Inflammatory macrophage (primary cell): Measurements from ENCODE around the gene CCNQ.

Experiments
- DNase-seq, 2 donors: peaks; one replicate each; pipeline ENCODE4 v3.0.0-alpha.2; 2020 to 2022

Gene CCNQ

DNA sequence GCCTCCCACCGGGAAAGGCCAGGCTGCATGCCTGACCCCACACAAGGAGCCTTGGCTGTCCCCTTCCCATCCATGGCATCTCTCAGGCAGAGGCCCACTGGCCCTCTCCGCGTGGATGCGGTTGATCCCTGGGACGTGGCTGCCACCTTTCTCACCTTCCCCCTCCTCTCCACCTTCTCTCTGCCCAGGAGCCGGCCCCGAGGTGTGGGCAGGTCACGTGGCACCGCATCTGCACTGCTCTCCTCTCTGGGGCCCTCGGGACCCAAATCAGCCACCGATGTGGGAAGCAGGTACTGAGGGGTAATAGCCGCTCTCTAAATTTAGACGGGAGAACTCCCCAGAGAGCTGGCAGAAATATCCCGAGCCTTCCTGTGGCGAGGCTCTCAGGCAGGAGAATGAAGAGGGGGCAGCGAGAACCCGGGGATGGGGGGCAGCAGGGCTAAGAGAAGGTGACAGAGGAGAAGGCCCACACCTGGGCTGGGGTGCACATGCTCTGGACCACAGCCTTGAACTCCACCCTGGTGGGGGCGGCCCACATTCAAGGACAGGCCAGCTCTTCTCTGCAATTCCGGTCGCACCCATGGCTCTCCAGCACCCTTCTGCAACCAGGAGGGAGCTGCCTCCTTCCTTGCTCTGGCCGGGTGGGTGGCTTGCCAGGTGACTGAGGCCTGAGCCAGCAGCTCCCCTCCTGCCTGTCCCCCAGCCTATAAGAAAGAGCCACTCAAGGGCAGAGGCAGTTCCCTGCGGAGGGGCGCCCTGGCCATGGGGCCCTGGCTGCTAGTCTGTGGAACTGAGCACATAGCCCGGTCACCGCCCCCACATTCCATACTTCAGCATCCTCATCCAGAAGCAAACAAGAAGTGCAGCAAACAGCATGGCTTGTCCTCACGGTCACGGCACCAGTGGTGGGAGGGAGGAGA lies 38.4 kb upstream of the CCNQ start:
- DNase-seq, result no peak

DNA sequence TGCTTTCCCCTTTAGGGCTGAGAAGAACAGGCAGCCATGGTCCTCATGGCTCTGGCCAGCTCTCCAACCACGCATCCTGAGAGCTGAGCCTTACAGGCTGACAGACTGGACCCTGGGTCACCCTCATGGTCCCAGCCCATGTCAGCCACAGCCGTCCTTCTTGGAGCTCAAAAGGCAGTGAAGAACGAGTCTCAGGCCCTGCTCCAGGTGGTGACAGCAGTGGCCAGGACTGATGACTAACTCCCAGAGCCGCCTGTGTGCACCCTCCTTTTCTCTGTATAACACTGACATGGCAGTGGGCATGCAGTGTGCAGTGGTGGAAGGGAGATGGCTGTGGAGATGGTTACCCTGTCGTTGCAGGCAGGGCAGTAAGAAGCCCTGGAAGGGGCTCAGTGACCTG lies 37.8 kb upstream of the CCNQ start:
- DNase-seq, result no peak

DNA sequence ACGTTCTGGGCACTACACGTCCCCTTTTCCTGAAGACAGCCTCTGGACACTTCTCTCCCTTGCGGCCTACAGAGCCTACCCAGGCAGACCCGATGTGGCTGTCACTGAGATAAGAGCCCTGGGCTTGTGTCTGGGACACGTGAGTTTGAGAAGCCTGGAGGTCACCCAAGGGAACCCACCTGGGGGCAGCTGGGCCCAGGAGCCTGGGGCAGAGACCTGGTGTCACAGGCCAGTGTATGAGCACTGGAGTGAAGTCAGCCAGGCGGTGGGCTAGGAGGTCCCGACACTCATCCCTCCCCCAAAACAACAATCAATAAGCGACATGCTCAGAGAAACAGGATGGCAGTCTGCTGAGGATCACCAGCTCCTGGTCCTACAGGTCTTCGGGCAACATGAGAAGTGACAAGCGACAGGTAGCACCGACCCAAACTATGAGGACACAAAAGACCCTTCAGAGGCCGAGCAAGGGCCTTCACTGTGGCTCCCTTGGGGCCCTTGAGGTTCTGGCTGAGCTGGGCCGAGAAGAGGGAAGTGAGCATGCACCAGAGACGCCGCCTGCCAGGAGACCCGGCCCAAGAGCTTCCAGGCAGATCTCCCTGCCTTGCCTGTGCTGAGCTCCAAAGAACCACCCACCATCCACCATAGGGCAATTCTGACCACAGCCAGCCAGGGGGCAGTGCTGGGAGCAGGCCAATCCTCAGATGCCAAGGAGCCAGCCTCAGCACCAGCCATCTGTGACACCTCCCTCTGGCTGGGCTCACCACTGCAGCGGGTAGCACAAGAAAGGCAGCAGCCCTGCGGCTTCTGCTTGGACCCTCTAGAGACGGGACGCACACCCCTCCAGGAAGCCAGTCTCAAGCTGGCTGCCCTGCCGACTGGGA lies 37.1 kb upstream of the CCNQ start:
- peak; percentile 43 to 52 for DNase-seq

DNA sequence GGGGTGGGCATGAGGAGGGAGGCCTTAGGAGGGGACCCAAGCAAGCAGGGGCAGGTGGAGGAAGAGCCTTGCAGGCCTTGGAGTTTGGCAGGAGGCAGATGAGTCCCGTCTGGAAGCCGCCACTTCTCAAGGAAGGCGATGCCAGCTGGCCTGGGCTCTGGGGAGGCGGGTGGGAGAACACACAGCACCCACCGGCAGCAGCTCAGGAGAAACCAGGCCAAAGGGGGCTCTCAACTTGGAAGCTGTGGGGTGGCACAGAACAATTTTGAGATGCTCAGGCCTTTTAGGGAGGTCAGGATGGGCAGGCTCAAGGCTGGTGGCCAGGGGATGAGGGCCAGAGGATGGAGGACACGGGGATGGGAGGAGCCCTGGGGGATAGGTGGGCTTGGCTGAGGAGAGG lies 36.4 kb upstream of the CCNQ start:
- no peak for DNase-seq

DNA sequence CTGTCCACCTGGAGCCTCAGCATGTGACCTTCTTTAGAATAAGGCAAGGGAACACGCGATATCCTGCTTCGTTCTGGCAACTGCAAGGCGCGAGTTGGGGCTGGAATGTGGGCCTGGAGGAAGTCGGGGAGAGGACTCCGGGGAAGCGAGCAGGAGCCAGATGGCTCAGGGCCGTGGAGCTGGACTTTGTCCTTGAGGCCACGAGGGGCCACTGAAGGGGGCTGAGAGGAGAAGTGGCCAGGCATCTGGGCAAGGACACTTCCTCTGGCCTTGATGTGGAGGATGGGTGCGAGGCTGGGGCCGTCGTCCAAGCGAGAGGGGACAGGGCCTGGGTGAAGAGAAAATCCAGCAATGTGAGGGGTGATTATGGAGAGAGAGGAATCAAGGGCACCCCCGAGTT lies 35.9 kb upstream of the CCNQ start:
- no peak for DNase-seq

DNA sequence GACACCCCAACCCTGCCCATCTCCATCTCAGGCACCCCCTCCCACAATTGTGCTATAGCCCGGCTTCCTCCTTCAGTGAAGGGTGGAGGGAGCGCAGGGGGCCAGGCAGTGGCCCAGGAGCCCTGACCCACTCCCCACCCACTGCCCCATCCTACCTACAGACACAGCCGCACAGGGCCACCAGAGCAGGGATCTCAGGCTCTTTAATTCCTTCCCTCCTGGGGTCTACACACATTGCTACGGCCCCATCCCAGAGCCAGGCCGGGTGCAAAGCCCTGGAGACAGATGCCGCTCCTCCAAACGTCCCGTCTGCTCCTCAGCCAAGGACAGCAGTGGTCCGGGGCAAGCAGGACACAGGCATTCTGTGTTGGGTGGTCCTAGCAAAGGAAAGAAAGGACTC lies 35.3 kb upstream of the CCNQ start:
- no peak for DNase-seq

DNA sequence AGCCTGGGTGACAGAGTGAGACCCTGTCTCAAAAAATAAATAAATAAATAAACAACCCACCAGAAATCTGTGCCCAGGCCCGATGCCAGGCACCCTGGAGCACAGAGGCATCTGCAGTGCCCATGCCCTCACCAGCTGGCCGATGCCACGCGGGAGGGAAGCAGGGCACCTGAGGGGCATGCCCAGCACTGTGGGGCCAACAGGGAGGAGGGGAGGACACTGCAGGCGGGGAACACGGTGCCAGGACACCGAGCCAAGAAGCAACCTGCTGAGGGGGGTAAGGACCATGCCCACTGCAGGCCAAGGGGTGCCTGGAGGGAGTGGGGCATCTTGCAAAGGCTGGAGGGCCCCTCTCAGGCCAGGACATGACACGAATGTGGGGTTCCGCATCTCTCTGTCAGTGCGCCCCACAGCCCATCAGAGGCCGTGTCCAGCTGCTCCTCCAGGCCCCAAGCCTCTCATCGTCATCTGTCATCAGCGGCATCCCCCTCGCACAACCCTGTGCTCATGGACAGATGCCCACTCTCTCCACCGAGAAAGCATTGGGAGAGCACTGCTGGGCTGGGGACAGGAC lies 34.8 kb upstream of the CCNQ start:
- DNase-seq, result no peak

DNA sequence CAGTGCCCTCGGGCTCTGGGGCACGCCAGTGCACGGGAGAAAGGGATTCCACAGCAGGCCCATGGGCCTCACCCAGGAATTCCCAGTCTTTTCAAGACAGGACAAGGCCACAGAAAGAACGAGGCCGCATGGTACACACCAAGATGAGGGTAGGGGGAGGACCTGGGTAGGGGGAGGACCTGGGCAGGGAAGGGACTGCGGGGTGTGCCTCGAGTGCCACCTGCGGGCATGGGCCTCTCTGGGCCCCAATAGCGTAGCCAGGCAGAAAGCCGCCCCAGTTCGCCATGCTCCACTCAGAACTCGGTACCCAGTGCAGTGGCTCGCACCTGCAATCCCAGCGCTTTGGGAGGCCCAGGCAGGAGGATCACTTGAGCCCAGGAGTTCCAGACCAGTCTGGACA lies 34.1 kb upstream of the CCNQ start:
- no peak for DNase-seq

DNA sequence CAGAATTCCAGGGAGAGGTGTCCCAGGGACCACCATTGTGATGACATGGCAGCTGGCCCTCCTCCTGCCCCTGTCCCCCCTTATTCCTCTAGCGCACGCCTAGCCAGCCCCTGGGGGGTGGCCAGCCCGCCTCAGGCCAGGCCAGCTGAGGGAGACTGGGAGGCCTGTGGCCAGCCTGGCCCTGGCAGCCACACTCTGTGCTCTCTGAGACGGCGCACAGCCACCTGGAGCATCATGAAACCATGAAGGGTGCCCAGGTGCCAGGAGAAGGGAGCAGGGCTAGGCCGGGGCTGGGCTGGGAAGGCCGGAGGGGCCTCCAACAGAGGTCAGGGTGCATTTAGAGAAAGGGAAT lies 33.6 kb upstream of the CCNQ start:
- no peak for DNase-seq

DNA sequence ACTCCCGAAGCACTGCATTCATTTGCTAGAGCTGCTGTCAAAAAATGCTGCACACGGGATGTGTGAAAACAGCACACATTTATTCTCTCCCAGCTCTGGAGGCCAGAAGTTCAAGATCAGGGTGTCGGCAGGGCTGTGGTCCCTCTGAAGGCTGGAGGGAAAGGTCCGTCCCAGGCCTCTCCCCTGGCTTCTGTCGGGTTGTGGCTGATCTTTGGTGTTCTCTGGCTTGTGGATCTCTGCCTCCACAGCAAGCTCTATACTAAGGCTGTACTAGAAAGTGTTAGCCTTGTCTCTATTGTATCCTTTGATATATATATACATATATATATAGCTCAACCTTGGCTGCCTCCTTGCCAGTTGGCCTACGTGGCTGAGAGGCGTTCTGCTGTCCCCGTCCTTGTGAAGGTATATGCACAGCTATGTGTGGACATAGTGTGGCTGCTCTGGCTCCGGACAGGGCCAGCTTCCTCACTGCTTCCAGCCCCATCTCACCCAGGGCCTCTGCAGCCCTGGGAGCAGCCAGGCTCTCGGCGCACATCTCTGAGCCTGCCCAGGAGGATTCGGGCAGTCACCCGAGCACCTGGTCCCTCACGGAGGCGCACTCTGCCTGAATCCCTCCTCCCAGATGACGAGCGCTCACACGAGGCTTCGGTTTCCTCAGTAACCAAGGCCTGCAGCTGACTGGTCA lies 33.1 kb upstream of the CCNQ start:
- DNase-seq, result no peak

DNA sequence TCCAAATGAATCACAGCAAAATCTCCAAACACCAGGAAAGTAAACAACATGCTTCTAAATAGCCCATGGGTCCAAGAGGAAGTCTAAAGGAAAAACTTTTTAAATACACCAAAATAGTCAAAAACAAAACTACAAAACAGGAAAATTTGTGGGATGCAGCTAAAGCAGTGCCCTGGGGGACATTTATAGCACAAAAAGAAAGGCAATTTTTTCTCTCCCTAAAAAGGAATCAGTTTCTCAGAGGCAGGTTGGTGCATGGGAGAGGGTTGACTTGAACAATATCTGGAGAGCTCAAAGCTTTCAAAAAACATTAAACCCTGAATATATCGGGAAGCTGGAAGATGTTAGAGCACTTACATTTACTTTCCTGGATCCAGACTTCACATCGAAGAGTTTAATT lies 32.4 kb upstream of the CCNQ start:
- DNase-seq, result no peak

DNA sequence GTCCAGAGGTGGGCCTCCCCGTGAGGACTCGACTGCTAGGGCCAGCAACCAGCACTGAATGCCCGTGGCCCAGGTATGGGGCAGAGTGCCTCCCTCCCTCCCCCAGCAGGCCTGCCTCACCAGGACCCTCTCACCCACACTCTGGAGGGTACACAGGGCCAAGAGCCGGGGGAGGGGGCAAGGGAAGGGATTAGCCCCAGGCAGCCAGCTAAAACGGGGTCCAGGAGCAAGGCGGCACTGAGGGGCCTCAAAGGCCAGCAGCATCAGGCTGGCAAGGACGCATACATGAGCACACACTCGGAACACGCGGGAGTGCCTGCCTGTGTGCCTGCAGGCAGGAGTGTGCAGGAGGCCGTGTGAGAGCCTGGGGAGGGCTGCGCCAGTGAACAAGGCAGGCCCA lies 29.7 kb upstream of the CCNQ start:
- no peak for DNase-seq

DNA sequence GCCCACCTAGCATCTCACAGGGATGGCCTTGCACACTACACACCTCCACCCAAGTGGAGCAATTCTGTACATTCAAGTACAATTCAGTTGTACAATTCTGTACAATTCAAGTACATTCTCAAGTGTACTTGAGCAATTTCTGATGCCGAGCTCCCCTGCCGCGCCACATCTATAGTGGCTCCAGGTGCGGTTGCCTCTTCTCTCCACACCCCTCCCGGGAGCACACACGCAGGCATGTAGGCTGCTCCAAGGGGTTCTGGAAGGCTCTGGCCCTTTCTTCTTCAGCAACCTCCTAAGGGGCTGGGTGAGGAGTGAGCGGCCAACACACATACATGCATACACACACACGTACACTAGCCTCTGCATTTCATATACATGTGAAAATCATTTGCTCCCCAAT lies 29.2 kb upstream of the CCNQ start:
- DNase-seq, result no peak

DNA sequence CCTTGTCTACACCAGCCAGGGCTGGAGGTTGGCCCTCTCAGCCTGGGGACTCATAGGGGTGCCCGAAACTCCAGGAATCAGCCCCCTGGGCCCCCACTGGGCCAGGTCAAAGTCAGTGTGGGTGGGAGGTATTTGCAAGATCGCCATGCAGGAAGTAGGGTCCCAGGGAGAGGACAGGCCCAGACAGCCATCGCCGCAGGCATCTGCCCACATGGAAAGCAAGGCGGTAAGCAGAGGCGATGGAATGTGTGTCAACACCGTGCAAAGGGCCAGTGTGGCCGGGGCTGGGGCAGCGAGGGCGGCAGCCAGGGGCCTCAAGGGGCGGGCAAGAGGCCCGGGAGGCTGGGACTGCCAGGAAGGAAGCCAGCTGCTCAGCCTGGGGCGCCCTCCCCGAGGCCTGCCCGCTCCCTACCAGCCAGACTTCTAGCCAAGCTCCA lies 28.8 kb upstream of the CCNQ start:
- peak in 1 of 2 donors; percentile 24 for DNase-seq

DNA sequence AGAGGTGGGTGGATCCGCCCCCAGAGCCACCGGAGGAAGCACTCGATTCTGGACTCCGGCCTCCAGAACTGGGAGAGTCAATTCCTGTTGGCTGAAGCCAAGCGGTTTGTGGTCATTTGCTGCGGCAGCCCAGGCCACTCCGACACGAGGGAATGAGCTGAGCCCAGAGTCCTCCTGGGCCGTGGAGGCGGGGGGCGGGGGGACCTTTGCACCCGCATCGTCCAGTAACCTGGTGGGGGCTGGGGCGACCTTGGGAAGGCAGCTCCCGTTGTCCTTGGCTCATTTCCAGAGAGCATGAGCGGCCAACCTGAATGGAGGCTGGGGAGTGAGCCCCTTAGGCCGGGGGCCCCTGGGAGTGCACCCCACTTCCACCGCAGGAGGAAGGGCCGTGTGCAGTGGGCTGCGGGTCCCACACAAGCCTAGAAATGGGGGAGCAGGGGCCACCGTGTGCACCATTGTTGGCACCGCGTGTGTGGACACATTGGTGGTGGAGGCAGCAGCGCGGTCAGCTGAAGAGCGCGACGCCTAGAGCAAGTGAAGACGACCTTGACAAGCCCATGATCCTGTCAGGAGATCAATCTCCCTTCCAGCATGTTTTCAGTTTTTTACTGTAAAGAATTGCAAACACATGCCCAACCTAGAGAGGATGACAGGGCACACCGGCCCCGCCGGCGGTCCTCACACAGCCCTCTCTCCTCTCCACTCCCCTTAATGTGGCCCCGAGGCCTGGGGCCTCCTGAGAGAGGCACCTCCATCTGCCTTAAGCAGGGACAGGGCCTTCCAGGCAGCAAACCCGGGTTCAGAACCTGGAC lies 28.1 kb upstream of the CCNQ start:
- no peak for DNase-seq

DNA sequence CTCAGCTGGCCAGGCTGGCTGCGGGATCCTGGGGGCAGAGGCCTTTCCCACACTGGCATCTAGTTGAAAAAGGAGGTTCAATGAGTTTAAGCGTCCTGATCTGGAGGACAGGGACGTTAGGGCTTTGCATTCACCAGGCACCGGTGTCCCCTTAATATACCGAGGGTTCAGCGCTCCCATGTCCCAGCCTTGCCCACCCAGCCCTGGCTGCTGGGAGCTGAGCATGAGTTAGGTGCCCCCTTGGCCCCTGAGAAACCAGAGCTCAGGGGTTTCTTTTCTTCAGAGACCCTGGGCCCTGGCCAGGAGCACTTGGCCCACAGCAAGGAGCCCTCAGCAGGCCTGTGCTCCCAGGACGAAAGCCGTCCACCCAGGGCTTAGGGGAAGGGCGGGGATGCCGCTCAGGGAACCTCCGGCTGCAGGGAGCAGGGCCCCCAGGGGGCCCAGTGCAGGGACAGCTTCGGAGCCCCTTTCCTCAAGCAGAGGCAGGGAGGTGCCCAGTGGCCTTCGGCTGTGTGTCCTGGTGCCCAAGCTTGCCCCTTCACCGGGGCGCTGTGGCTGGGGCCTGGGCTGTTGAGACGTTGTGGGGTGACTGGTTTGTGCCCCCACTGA lies 27.2 kb upstream of the CCNQ start:
- DNase-seq, result no peak

DNA sequence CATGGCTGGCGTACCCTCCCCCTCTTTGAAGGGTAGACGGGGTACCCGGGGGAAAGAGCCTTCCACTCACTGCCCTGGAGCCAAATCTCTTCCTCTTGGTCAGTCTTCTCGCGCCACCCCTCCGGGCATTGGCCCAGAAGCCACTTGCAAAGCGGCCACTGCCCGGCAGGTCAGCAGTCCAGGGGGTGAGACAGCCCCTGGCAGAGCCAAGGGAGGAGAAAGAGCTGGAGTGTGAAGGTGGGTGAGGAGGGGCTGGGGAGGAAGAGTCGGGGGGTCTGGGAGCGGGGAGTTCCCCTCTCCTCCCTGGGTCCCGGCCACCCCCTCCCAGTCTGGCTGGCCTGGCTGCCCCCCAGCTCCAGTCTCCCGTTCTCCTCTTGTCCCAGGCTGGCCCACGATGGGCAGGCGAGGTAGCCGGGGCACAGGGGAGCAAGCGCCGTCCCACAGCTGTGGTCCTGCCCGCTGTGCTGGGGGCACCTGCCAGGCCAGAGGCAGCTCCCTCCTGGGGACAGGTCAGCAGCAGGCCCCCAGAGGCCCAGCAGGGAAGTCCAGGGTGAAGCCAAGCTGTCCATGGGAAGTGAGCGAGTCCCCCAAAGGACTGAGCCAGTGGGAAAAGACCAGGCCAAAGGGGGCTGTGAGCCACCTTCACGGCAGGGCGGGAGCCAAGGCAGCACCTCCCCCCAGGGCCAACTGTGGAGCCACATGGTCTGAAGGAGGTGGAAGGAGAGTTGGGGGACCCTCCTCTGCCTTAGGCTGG lies 26.5 kb upstream of the CCNQ start:
- no peak for DNase-seq

DNA sequence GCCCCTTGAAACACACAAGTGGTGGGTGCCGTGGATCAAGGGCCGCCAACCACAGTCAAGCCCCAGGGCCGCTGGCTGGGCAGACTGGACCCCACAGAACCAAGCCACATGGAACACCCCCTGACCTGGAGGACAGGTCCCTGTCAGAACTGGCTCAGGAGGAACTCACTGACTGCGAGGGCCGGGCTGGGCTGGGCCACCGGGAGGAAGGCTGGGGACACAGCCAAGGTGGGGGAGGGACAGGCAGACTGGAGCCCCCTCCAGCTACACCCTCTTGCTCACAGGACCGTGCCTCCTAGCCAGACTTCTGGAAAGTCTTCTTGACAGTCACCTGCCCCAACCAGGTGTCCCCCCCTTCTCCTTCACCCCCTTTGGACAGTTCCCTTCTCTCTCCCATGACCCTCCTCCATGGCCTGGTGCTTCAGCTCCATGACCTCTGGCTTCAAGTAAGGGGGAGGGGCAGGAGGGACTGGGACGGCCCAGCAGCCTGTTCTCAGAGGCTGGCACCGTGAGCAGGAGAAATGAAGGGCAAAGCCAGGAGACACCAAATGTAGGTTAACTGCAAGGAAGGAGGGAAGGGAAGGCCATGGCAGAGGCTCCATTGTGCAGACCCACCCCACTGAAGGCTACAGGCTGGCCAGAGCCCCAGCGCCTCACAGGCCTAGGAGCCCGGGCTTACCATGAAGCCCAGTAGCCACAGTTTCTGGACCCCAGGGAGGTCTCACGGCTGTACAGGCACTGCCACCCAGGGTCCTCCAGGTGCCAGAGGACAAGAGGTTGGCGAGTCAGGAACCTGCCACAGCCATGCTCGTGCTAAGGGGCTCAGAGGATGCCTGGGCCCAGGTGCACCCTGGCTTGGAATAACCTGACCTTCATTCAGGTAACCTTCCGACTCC lies 25.5 kb upstream of the CCNQ start:
- DNase-seq, result no peak

DNA sequence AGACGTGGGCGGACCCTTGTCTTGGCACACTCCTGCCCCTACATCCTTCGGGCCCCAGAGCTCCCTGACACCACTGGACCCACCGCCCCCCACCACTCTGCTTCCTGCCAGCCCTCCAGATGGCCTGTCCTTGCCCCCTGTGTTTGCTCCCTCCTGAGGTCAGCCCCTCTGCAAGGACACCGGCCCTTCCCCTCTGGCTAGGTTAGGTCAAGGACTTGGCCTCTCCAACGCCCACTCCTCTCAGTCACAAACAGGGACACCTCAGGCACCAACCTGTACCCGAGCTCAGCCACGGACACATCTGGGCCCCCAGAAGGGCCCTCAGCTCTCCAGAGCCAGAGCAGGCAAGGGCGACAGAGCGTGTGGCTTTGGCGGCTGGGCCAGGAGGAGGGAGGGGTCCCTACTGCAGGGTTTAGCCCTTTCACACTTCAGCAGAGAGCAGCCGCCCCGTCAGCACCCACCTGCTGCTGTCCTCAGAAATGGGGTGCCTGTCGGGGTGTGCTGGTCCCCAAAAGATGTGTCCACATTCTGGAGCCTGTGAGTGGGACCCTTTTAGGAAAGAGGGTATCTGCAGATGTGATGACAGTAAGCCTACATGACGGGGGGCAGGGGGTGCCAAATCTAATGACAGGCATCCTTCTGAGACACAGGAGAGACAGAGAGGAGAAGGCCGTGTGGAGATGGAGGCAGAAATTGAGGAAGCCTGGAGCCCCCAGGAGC lies 24.5 kb upstream of the CCNQ start:
- DNase-seq, result no peak
